ENCODE data around the gene UNC119B.
A peak's percentile ranks its signal among the peaks of the same experiment; 100 is the strongest.

UNC119B gene

GRCh38 chr12:120741476-120742421 lies 31.5 kb downstream of the UNC119B start:
- DNase-seq = peak; percentile 30

GRCh38 chr12:120744922-120745493 lies 34.8 kb downstream of the UNC119B start:
- DNase-seq = no peak

GRCh38 chr12:120748242-120748641 lies 38.0 kb downstream of the UNC119B start:
- no peak for DNase-seq

GRCh38 chr12:120749256-120749655 lies 39.0 kb downstream of the UNC119B start:
- no peak for DNase-seq

DNA sequence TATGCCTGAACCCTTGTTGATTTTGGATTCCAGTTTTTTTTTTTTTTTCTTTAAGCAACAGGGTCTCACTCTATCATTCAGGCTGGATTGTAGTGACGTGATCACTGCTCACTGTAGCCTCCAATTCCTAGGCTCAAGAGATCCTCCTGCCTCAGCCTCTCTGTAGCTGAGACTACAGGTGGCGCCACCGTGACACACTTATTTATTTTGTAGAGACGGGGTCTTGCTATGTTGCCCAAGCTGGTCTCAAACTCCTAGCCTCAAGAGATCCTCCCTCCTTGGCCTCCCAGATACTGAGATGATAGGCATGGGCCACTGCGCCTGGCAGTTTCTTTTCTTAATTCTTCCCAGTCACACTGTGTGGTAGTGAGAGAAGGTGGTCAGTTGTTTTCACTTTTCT lies 40.5 kb downstream of the UNC119B start:
- no peak for DNase-seq

DNA sequence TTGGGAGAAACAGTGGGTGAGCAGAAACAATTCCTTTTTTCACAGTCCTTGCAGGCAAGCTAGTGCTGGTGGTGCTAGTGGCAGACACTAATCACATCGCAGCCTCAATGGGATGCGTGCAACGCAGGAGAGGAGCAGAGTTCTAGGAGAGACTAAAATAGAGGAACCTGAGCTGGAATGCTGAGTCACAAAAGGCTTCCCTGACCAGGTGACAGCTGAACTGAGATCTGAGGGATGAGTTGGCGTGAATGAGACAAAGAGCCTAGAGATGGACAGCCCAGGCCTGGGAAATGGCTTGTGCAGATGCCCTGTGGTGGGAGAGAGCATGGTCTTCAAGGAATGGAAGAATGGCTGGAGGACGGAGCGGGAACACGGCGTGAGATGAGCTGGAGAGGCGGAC lies 41.1 kb downstream of the UNC119B start:
- no peak for DNase-seq

DNA sequence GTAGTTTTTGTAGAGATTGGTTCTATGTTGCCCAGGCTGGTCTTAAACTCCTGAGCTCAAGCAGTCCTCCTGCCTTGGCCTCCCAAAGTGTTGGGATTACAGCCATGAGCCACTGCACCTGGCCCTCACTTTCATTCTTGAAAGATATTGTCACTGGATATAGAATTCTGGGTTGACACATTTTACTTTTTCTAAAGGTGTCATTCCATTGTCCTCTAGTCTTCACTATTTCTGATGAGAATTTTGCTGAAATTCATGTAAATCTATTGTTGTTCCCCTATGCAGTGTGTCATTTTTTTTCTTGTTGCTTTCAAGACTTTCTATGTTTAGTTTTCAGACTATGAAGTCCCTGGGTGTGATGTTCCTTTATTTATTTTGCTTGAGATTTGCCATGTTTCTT lies 44.5 kb downstream of the UNC119B start:
- DNase-seq = no peak

DNA sequence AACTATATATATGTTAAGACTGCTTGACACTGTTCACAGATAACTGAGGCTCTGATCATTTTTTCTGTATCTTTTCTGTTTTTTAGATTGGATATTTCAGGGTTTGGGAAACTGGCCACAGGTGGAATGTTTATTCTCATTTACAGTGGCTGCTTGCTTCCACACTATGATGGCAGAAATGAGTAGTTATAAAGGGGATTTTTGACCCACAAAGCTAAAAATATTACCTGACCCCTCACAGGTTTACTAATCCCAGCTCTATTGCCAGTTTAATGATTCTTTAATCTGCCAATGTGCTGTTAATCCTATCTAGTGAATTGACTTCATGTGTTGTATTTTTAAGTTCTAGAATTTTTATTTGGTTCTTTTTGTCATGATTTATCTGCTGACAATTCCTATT lies 45.0 kb downstream of the UNC119B start:
- no peak for DNase-seq

- DNase-seq = no peak
Observed at GRCh38 chr12:120757226-120757742, 47.0 kb downstream of the UNC119B start.

- no peak for DNase-seq
Observed at GRCh38 chr12:120757949-120758348, 47.7 kb downstream of the UNC119B start.

DNA sequence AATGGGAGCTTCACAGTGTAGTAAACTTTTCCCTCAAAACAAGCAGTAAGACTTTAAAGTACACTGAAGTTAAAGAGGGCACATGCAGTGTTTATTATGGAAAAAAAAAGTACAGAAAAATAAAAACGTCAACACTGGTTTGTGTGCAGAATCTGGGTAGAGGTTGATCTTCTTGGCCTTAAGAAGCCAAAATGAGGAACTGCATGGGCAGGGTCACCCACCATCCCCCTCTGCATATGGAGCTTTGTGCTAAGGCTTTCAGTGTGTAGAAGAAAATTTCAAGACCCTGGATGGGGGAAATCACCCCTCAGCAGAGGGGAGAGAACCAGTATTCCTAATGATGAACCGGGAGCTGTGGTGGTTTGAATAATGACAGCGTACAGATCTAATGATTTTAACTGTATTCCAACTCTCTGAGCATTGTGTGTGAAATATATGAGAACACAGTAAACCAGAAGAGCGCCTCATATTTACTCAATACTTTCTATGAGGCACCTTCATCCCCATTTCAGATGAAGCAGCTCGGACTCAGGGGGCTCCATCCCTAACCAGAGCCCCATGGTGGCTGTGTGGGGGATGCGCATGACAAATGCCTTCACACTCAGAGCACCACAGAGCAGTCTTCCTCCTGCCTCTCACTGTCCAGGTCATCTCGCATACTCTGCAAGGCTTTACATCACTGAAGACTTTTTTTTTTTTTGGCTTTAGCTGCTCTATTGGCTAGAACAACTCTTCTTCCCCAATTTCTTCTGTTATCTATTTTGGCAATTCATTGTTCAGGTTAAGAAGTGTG lies 48.7 kb downstream of the UNC119B start:
- no peak for DNase-seq

- DNase-seq = peak; percentile 99
Observed at GRCh38 chr12:120759591-120760348, 49.5 kb downstream of the UNC119B start.

GRCh38 chr12:120760349-120761254 lies 50.3 kb downstream of the UNC119B start:
- DNase-seq = no peak

DNA sequence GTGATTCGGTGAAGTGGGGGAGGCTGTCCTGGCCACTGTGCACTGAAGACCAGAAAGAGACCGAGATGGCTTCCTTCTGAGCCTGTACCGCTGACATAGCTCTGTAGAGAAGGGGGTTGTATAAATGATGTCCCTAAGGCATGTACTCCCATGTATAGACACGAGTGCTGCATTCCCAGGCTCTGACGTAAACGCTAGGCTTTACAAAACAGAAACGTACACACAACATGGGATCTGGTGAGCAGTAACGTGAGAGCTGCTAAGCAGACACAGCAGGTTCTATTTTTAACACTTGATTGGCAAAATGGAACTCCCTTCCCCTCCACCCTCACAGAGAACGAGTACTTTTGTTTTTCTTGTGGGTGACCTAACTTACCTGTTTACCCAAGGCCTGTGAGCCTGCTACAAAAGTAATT lies 51.3 kb downstream of the UNC119B start:
- peak; percentile 39 for DNase-seq

GRCh38 chr12:120762086-120762485 lies 51.8 kb downstream of the UNC119B start:
- no peak for DNase-seq

DNA sequence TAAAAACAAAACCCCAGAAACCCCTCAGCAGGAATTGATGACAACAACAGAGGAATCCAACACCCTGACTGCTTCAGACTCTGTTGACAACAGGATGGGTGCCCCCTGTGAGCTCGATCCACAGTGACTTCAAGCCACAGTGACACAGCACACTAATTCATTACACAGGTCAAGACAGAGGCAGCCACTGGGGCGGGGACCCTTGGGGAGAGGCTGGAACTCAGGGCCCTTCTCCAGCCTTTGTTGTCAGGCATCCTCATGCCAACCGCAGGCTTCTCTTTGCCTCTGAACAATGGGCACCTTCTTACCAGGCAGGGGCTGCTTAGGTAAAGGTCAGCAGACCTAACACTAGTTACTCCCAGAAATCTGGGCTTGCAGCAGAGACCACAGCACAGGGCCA lies 53.0 kb downstream of the UNC119B start:
- no peak for DNase-seq

DNA sequence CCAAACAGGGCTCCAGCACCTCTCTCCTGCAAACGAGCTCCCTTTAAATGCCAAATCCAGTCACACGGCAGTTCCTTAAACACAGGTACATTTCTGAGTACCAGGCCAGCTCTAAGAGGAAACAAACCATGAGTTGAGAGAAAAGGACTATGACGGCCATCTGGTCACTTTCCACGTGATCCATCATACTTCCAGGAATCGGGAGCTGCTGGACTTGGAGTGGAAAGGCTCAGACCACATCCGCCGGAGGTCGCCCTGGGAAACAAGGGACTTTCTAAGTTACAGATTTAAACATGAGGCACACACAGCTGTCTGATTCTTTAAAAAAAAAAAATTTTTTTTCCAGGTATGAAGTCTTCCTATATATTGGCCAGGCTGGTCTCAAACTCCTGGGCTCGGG lies 54.6 kb downstream of the UNC119B start:
- no peak for DNase-seq

GRCh38 chr12:120766566-120766965 lies 56.3 kb downstream of the UNC119B start:
- DNase-seq = no peak

DNA sequence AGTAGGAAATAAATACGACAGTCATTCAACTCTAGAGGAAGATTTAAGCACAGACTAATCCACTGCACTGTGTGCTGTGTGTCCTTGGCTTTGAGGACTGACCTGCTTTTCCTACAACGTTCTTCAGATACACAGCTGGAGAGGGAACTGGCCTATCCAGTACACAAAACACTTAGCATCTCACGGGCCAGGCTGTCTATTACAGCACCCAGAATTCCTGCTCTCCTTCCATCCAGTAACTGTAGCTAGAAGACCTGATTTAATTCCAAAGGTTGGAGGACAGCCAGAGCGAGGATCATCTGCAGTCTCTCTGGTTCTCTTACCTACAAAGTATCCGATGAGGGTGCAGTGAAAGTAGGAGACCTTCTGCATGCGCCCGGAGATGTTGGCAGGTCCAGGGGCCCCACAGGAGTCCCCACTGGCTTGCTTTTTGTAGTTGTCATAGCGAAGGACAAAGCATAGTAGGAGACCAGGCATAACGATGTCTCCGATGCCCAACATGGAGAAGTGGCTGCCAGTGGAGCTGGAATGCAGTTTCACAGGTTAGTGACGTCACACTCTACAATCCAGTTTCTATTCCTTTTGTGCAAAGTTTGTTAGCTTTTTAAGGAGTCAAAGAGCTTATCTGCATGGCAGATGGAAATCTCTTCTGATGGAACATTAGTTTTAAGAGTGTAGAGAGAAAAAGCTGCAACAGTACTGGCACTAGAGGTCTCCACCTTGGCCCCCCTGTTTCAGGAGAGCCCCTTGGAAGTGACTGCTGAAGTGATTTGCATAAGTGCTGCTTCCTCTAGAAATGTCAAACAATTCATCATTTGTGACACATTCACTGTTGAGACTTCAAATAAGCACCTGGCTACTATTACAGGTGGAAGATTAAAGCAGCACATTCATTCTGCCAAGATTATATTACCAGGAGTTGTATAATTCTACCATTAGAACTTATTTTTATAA lies 57.1 kb downstream of the UNC119B start:
- no peak for DNase-seq

DNA sequence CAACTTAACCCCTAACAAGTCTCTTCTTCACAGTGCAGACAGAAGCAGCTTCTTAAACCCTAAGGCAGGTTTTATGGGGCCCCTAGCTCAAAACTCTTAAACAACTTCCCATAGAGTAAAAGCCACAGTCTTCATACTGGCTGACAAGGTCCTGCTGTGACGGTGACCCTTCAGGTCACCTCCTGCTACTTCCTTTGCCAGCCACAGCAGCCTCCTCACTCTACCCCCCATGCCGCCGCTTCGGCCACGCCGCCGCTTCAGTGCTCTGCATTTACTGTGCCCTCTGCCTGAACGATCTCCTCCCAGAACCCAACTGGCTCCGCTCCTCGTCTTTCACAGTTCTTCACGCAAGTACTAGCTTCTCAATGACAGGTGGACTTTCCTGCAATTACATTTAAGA lies 60.8 kb downstream of the UNC119B start:
- no peak for DNase-seq
